ENCODE data around the gene ZBTB32.

The ZBTB32 gene

DNA sequence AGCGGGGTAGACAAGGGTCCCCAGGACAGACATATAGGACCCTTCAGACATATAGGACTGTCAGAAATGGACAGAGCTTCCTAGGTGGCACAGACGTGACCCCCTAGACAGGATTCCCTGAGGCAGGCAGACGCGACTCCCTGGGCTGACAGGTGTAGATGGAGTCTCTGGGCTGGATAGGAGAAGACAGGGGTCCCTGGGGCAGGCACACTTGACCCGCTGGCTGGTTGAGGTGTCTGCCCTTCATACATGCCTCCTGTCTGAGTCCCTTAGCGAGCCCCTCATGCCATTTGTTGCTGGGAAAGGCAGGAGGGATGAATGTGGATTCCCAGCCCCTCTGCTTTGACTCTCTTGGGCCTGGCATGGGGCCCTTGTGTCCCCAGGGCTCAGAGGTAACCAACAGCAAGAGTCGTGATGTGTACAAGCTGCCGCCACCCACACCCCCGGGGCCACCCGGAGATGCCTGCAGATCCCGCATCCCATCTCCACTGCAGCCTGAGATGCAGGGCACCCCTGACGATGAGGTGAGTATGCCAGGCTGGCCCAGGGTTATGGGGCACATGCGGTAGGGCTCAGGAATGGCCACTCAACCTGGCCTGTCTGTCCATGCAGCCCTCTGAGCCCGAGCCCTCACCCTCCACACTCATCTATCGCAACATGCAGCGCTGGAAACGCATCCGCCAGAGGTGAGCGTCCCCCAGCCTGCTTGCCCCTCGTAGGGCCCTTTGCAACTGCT is 49.4 kb downstream of the ZBTB32 start:
- DNase-seq (ENCODE audit: low read depth), result no peak

DNA sequence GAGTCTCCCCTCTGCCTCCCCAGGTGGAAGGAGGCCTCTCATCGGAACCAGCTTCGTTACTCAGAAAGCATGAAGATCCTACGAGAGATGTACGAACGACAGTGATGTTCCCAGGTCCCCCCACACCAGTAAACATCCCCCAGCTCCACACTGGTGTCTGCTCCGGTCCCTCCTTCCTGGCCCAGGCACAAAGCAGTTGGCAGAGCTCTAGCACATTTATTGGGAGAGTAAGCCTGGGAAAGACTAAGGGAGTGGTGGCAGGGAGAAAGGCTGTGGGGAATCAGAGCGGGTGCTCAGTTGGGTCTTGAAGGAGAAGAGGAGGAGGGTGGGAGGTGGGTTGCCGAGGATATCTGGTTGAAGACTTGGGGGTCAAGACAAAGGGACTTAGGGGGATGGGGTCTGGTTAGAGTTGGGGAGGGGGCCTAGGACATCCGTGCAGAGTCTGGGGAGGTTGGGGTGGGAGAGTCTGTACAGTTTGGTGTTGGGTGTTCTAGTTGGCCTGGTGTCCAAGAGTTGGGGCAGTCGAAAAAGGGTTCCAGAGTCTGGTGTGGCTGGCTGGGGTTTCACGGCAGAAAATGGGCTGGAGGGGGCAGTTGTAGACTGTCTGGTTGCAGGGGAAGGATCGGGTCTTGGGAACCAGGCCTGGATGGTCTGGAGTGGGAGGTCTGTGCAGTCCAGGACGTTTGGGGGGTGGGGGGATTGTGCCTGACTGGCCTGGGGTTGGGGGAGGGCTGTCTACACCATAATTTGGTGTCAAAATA is 50.2 kb downstream of the ZBTB32 start:
- no peak for DNase-seq (ENCODE audit: low read depth)

DNA sequence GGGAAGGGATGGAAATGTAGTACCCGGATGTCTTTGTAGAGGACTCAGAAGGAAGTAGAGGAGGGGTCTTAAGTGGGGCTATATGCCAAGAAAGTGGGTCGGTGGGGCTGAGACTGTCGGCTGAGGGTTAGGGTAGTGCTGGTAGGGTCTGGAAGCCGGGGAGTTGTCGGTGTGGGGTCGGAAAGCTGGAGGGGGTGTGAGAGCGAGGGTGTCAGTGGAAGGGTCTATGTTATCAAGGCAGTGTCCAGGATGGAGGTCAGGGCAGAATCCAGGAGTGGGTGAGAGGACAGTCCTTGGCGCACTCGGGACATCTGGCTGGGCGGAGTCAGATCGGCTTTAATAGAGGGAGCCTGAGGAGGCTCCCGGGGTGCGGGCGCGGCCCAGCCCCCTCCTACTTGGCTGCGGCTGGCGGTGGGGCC is 50.8 kb downstream of the ZBTB32 start:
- DNase-seq (ENCODE audit: low read depth), result no peak

DNA sequence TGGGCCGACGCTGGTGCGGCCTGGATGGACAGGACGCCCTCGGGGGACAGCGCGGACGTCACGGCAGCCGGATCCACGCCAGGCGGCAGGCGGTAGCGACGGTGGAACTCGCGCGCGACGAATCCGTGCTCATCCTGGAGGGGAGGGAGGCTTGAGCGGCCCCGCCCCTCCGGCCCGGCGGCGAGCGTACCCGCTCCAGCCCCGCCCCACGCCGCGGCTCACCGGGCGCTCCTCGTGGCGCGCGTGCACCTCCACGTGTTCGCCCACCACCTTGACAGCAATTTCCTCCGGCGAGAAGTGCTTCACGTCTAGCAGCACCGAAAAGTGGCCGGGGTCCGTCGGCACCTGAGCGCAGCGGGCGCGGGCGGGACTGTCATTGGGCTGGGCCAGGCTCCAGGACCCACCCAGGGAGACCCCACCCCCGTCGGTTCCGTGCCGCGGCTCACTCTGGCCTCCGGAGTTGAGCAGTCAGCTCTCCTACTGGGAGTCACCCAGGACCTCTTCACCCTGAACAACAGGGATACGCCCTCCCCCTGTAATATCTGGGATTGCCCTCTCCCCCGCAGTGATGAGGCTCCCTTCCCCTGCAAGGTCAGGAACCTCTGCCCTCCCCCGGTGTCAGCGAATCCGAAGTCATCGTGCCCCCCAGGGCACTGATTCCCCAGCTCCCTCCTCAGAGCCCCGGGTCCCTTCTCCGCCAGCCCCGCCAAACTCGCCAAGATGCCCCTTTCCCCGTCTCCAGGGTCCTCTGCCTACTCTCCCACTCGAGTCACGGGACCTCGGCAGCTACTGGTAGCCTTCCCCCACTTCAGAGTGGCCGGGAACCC is 51.4 kb downstream of the ZBTB32 start:
- DNase-seq (ENCODE audit: low read depth), result peak; percentile 36

DNA sequence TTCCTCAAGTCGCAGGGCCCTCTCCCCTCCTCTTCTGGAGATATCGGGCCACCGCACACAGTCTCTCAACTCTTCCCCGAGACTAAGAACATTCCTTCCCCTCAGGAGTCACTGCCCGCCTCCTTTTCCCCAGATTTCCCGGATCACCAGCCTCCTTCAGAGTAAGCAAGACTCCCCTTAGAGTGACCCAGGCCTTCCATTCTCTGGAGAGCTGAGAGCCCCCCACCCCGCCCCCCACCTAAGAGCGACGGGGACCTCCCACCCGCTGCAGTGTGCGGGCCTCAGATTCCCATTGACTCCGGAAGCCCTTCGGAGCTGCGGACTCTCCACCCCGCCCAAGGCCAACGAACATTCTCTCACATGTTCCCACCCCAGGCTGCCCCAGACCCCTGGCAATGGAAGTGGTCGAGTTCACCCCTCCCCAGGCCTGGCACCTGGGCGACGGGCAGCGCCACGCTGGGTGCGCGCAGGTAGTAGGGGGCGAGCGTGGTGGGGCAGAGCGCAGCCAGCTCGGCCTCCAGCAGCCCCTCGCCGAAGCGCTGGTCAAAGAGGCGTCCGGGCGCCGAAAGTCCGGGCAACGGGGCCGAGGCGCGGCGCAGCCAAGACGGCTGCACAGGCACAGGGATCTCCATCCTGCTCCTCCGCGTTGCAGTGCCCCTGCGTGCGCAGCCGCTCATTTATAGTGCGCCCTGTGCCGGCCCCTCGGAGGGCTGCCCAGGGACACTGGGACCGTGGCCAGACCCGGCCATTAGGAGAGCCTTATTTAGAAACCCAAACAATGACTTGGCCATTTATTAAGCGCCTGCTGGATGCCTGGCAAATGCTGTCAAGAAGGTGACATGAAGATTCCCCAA is 52.2 kb downstream of the ZBTB32 start, which contains the start of gene HSPB6:
HSPB6 (minus strand) TSS at position 653 of the 854 bp plus-strand sequence; CDS start at position 632, 21 bp downstream.
- no peak for DNase-seq (ENCODE audit: low read depth)

DNA sequence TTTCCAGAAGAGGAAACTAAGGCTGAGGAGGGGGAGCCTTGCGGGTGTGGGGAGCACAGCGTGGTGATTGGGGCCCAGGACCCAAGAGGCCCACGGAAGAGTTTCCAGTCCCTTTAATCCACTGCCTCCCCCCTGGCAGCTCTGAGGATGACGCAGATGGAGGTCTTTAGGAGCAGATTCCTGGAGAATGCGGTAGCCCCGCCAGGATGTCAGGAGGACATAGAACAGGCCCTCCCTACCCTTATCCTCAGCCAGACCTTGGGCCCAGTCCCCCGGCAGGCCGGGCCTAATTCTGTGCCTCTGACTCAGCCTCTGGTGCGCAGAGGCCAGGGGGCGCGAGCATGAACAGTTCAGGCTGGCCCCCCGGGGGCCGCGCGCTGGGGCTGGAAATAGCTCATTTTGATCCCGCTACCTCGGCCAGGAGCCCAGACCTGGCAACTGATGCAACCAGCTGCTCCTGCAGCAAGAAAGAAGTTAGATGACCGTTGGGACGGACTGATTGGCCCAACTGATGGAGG is 52.9 kb downstream of the ZBTB32 start:
- DNase-seq (ENCODE audit: low read depth), result no peak

DNA sequence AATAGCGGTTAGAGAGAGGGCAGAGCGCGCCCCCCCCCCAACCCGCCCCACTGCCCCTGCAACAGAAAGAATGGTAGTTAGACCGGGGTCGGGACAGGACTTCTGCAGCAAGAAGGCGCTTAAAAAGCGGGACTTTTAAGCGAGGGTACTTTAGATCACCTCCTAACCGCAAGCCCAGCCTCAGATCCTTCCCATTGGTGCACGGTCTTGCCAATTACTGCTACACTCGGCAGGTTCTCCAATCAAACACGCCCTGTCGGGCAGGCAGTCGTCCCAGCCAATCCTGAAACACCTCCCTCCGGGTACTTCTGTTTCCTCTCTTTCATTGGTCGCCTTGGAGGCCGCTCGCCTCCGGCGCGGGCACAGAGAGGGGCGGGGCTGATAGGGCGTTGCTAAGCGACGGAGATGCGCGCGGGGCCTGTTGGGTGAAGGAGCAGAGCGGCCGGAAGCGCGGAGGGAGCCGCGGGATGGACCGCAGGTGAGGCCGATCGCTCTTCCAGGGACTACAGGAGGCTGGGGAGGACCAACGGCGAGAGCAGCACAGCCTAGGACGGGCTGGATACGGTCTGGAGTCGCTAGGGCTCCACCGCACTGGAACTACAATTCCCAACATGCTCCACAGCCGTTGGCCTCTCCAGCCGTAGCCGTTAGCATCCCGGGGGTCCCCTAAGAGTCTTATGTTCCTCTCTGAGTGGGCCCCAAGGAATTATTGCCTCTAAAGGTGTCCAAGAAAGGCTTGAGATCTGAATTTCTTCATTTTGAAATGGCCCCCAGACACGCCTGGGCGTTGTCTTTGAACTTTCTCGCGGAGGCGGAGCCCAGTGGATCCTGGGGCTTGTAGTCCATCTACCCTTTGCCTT is 53.6 kb downstream of the ZBTB32 start, which contains the start of gene PROSER3:
PROSER3 (plus strand) TSS at position 428 of the 860 bp plus-strand sequence; CDS start at position 468, 40 bp downstream.
- peak; percentile 99 for DNase-seq (ENCODE audit: low read depth)

DNA sequence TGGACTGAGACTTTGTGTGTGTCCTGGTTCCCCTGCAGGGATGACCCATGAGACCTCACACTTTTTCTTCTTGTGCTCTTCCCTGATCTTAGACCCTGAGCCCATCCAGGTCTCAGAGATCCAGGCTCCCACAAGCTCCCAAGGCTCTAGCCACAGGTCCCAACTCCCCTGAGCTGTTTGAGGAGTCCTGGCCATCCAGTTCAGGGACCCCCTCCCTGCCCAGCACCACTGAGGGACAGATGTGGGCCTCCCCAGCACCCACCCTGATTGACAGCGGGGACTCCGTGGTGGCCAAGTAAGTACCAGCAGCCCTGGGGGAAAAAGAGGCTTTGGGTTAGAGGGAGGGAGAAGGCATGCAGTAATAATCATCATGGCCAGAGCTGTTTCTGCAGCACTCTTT is 55.3 kb downstream of the ZBTB32 start:
- DNase-seq (ENCODE audit: low read depth), result no peak

DNA sequence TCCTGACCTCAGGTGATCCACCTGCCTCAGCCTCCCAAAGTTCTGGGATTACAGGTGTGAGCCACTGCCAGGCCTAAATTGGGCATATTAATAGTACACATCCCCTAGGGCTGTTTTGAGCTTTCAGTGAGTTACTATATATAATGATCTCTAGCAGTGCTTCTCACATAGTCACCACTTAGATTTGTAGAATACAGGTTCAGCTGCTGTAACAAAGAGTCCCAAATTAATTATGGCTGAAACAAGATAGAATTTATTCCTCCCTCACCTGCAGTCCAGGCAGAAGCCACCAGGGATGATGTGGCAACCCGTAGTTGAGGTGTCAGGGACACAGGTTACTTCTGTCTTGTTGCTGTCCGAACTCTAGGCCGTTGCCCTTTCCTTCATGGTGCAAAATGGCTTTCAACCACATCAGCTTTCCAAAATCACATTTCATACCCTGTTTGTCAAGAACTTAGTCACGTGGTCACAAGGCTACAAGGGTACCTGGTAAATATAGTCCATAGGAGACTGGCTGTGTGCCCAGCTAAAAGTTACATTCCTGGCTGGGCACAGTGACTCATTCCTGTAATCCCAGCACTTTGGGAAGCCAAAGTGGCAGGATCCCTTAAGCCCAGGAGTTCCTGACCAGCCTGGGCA is 56.5 kb downstream of the ZBTB32 start:
- no peak for DNase-seq (ENCODE audit: low read depth)

DNA sequence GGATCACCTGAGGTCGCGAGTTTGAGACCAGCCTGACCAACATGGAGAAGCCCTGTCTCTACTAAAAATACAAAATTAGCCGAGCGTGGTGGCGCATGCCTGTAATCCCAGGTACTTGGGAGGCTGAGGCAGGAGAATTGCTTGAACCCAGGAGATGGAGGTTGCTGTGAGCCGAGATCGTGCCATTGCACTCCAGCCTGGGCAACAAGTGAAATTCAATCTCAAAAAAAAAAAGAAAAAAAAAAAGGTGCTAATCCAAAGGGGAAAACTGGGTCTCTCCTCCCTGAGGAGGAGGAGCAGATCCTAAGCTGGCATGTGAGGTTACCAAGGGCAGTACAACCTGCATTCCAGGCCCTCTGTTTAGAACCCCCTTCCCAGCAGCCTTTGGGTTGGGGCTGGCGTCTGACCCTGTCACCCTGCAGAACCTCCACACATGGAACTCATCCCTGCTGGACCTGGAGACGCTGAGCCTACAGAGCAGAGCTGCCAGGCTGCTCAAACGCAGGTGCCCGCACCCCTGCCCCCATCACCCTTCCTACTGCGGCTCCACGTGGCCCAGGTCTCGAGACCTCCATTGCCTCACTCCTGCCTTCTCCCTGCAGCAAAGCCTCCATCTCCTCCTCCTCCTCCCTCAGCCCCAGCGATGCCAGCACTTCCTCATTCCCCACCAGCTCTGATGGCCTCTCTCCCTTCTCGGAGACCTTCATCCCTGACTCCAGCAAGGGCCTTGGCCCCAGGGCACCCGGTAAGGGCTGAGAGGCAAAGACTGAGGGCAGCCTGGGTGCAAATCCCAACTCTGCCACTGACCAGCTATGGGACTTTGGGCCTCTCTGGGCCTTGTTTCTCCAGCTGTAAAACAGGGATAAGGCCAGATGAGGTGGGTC is 60.3 kb downstream of the ZBTB32 start:
- no peak for DNase-seq (ENCODE audit: low read depth)

Data from T-helper 22 cell (primary cell).